Urothelium cell line (cell line): Measurements from ENCODE around the gene DEPP1.

Experiments used
- DNase-seq: peaks from one replicate; pipeline ENCODE4 v3.0.0; 2011; ENCODE audit warnings: low spot score, mixed read lengths
- FAIRE-seq: peaks from 2 replicates; lab custom pipeline; 2011; peaks lifted over from hg19 to GRCh38; lab: Jason Lieb, UNC

Gene DEPP1

GRCh38 chr10:44956717-44957706, 21.6 kb downstream of the DEPP1 start:
- DNase-seq (no peak), FAIRE-seq (no peak)

GRCh38 chr10:44956226-44956625, 22.4 kb downstream of the DEPP1 start:
- FAIRE-seq: no peak
- DNase-seq: no peak

GRCh38 chr10:44955413-44956070, 23.1 kb downstream of the DEPP1 start:
- DNase-seq: no peak
- no peak for FAIRE-seq

GRCh38 chr10:44954962-44955361, 23.6 kb downstream of the DEPP1 start:
- DNase-seq (no peak), FAIRE-seq (no peak)

- FAIRE-seq (no peak), DNase-seq (no peak)
Measured at GRCh38 chr10:44954042-44954441, 24.6 kb downstream of the DEPP1 start.

- no peak for FAIRE-seq
- DNase-seq: no peak
Measured at GRCh38 chr10:44952779-44953231, 25.8 kb downstream of the DEPP1 start.

GRCh38 chr10:44951576-44952226, 26.9 kb downstream of the DEPP1 start:
- FAIRE-seq (no peak), DNase-seq (no peak)

- DNase-seq (no peak), FAIRE-seq (no peak)
Measured at GRCh38 chr10:44950326-44951225, 28.0 kb downstream of the DEPP1 start.

GRCh38 chr10:44949915-44950314, 28.7 kb downstream of the DEPP1 start:
- FAIRE-seq (no peak), DNase-seq (no peak)

GRCh38 chr10:44949127-44949802, 29.3 kb downstream of the DEPP1 start:
- FAIRE-seq: no peak
- no peak for DNase-seq

GRCh38 chr10:44948642-44949041, 30.0 kb downstream of the DEPP1 start:
- FAIRE-seq: no peak
- no peak for DNase-seq

- DNase-seq: no peak
- FAIRE-seq: no peak
Measured at GRCh38 chr10:44947371-44948152, 31.0 kb downstream of the DEPP1 start.

- no peak for FAIRE-seq
- DNase-seq: no peak
Measured at GRCh38 chr10:44946205-44946604, 32.4 kb downstream of the DEPP1 start.

GRCh38 chr10:44944354-44944753, 34.3 kb downstream of the DEPP1 start:
- DNase-seq (no peak), FAIRE-seq (no peak)

GRCh38 chr10:44939691-44940401, 38.8 kb downstream of the DEPP1 start:
- DNase-seq: no peak
- FAIRE-seq: no peak

GRCh38 chr10:44938956-44939355, 39.7 kb downstream of the DEPP1 start:
- DNase-seq (no peak), FAIRE-seq (no peak)

GRCh38 chr10:44937196-44938005, 41.2 kb downstream of the DEPP1 start:
- no peak for DNase-seq
- FAIRE-seq: no peak
